H1 (cell line): ENCODE results near the gene SRR.

Experiments
- CEBPB ChIP-seq: IDR thresholded peaks from 2 replicates; pipeline ENCODE4 v1.6.1; 2012; ENCODE audit warnings: low read depth, low read length
- CTCF ChIP-seq, 3 experiments: IDR thresholded peaks; 1 replicate in 2 of 3; 2 replicates in 1 of 3; pipeline versions ENCODE4 v1.5.1 to v1.6.1; 2011; ENCODE audit warnings: low read length in 3 of 3, mild to moderate bottlenecking in 3 of 3, inconsistent platforms in 2 of 3, low read depth in 1 of 3, moderate library complexity in 1 of 3; ENCODE audit not compliant: insufficient read depth in 1 of 3; ENCODE audit errors: control extremely low read depth in 1 of 3
- EGR1 ChIP-seq: IDR thresholded peaks from 2 replicates; pipeline ENCODE4 v1.6.1; 2011; ENCODE audit warnings: low read depth, low read length, borderline replicate concordance
- EP300 ChIP-seq, 2 experiments: IDR thresholded peaks; 1 replicate in 1 of 2; 2 replicates in 1 of 2; pipeline ENCODE4 v1.6.1; 2011 to 2012; ENCODE audit warnings: low read depth in 2 of 2, low read length in 2 of 2, mild to moderate bottlenecking in 2 of 2, borderline replicate concordance in 1 of 2, inconsistent platforms in 1 of 2, moderate library complexity in 1 of 2
- EZH2 ChIP-seq: fragments of 200-600 bp; sonication (generic); IDR thresholded peaks from 2 replicates; pipeline ENCODE4 v1.7.1; 2012; ENCODE audit warnings: low read depth, mild to moderate bottlenecking, moderate library complexity, low read length, inconsistent platforms; ENCODE audit not compliant: severe bottlenecking
- RFX5 ChIP-seq: IDR thresholded peaks from 2 replicates; pipeline ENCODE4 v1.6.1; 2011; ENCODE audit warnings: low read depth, low read length, improper control_type of control experiment, borderline replicate concordance
- TAF1 ChIP-seq: IDR thresholded peaks from 2 replicates; pipeline ENCODE4 v1.6.1; 2011; ENCODE audit warnings: mild to moderate bottlenecking, low read depth, low read length
- TF ChIP-seq, protein P1 (sequence below): IDR thresholded peaks from 2 replicates; pipeline ENCODE4 v1.6.1; 2011; ENCODE audit warnings: low read length, improper control_type of control experiment

DNA sequence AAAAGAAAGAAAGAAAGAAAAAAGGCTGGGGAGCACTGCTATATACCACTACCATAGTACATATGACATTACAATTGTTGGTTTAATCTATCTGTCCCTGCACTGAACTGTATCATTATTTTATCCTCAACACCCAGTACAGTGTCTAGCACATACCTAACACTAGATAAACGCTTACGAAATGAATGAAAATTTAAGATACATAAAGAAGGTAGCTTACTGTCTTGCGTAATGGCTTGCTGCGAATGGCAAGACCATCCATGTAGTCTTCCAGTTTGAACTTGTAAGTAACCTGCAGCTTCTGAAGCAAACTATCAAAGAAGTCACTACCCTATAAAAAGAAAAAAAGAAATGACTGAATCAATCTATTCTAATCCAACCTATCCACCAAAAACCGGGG, 6.7 kb upstream of the SRR start:
- TF ChIP-seq CTCF (IDR thresholded peaks at IDR 0.05; ENCODE audit: control extremely low read depth in 1 of 3, insufficient read depth in 1 of 3, low read depth in 1 of 3, low read length in 3 of 3) (no peak), EGR1 (no peak), CEBPB (no peak), RFX5 (no peak), EZH2 (no peak), TAF1 (no peak), EP300 (IDR thresholded peaks at IDR 0.05; ENCODE audit: borderline replicate concordance in 1 of 2, low read depth in 2 of 2, low read length in 2 of 2) (no peak)
- TF ChIP-seq, protein P1, sequence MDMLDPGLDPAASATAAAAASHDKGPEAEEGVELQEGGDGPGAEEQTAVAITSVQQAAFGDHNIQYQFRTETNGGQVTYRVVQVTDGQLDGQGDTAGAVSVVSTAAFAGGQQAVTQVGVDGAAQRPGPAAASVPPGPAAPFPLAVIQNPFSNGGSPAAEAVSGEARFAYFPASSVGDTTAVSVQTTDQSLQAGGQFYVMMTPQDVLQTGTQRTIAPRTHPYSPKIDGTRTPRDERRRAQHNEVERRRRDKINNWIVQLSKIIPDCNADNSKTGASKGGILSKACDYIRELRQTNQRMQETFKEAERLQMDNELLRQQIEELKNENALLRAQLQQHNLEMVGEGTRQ: no peak
